Ovary (tissue), 9 donors: ENCODE results near the gene CMC1. TPM values are rescaled to one million over a fixed set of nuclear protein-coding genes. Genes with fewer than 3 reads are reported as not detected.

Source experiments
- DNase-seq, 5 donors: peaks; one replicate each; pipeline ENCODE4 v3.0.0-alpha.2; 2019 to 2020
- H3K27ac ChIP-seq, 2 donors: fragments of 200-600 bp; one replicate each; pipeline versions ENCODE4 v1.5.1 to v1.8.0; 2019 to 2022
- H3K27me3 ChIP-seq: fragments of 200-600 bp; one replicate; pipeline ENCODE4 v1.8.0; 2022
- H3K36me3 ChIP-seq: fragments of 200-600 bp; sonication (generic); one replicate; pipeline ENCODE4 v1.5.1; 2019
- H3K4me1 ChIP-seq: one replicate; pipeline ENCODE4 v1.8.1; 2013; ENCODE audit warnings: mild to moderate bottlenecking, moderate library complexity; ENCODE audit not compliant: insufficient read depth
- H3K4me3 ChIP-seq: fragments of 200-600 bp; sonication (generic); one replicate; pipeline ENCODE4 v1.5.1; 2017
- H3K9me3 ChIP-seq, 2 donors: fragments of 200-600 bp in 1 of 2; sonication (generic) in 1 of 2; one replicate each; pipeline versions ENCODE4 v1.5.1 to v1.8.1; 2013 to 2019; ENCODE audit warnings: mild to moderate bottlenecking in 1 of 2, moderate library complexity in 1 of 2
- CTCF ChIP-seq, 3 donors: fragments of 450-650 bp in 2 of 3; fragments of 200-600 bp in 1 of 3; IDR thresholded peaks; one replicate each; pipeline versions ENCODE4 v1.5.1 to v1.8.0; 2016 to 2022; ENCODE audit warnings: antibody characterized with exemption in 3 of 3, mild to moderate bottlenecking in 1 of 3
- EP300 ChIP-seq: sonication (generic); formaldehyde crosslinking; IDR thresholded peaks from one replicate; pipeline ENCODE4 v1.6.1; 2017; ENCODE audit warnings: antibody characterized with exemption
- POLR2A ChIP-seq: fragments of 450-650 bp; IDR thresholded peaks from one replicate; pipeline ENCODE4 v1.6.1; 2017; ENCODE audit warnings: antibody characterized with exemption, mild to moderate bottlenecking, moderate library complexity
- WGBS, 3 donors: extraction: QIAGEN DNeasy Blood & Tissue Kit in 1 of 3; methylation state at CpG; one replicate each; pipeline versions ENCODE4 v1.1.5 to v1.1.7; 2013 to 2017; 5-methylcytosine and 5-hydroxymethylcytosine counted together
- intact Hi-C, 4 donors: fragments of 100-400 bp; cut with DNase I; formaldehyde crosslinking; loops; one replicate each; pipeline versions ENCODE4 v1.11.0 to v1.15.1; 2022 to 2023
- polyA plus RNA-seq, 2 donors: library from polyadenylated mRNA; stranded (reverse); fragments of 200-250 nt in 1 of 2; fragments of 350-450 nt in 1 of 2; fragmentation: Illumina TruSeq in 1 of 2; extraction: RNeasy Lipid Tissue Mini Kit (QIAGEN cat#74804) in 1 of 2; gene quantifications; one replicate each; pipeline ENCODE4 v1.2.3, GENCODE V29; 2013 to 2014
- total RNA-seq, 7 donors: library from RNA; depleted of rRNA in 2 of 7; stranded (reverse); fragments of >200 nt in 2 of 7; fragmentation: NEBNext Ultra II Directional in 3 of 7; extraction: Animal tissue kit (Norgen Biotek cat#: 25700) in 3 of 7; gene quantifications; one replicate each; pipeline versions ENCODE4 v1.1.0 to v1.2.4, GENCODE V29; 2016 to 2023
- donor health status: DM: no; HTN: no; CAD: no; lungs with moderate emphysema.
- donor health status: DM: no; HTN: no; CAD: no.
- donor health status: Bipolar disorder and iron deficiency.
- donor health status: DM: yes; HTN: yes; CAD: no.
- donor health status: DM: no; HTN: no; CAD: no.
- donor health status: DM: yes; HTN: yes; CAD: no.

Gene CMC1
- total and polyA plus RNA-seq, 9 donors: 10.3 to 22.2 (median 13.4) TPM

GRCh38 chr3:28226020-28226419 lies 15.4 kb upstream of the CMC1 start:
- no peak overlapping the region for H3K4me3 ChIP-seq
- no peaks in the 10 kb centered on the region for H3K4me1 ChIP-seq
- TF ChIP-seq CTCF (IDR thresholded peaks at IDR 0.05) (no peak), POLR2A (no peak), EP300 (no peak)
- H3K36me3 ChIP-seq: no peaks in the 10 kb centered on the region
- no peak overlapping the region for H3K27ac ChIP-seq
- no peaks in the 10 kb centered on the region for H3K27me3 ChIP-seq
- no peaks in the 10 kb centered on the region for H3K9me3 ChIP-seq
- 92 to 94% (median 93%) methylated on average over 3 of the region's 3 CpGs for WGBS, 3 donors
- no peak for DNase-seq
- intact Hi-C loops: no loop called here

DNA sequence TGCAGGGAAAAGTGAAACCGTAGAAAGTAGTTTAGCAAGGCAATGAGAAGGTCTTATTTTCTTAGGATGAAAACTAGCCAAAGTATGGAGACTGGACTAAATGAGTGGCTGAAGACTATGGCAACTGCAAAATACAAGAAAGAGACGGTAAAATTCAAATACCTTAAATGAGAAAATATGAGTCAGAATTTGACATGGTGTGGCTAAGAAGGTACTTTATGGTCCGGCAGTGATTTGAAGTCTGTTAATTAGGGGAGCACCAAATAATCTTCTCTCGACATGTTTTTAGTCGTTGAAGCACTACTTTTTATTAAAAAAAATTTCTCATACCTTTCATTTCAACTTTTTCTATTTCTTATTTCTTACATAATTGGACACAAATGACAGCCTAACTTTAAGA lies 12.8 kb upstream of the CMC1 start:
- no peaks in the 10 kb centered on the region for H3K9me3 ChIP-seq
- 92 to 94% (median 92%) methylated on average over 5 of the region's 5 CpGs for WGBS, 3 donors
- intact Hi-C loops: no loop called here
- DNase-seq: no peak
- H3K27me3 ChIP-seq: no peaks in the 10 kb centered on the region
- H3K36me3 ChIP-seq: no peaks in the 10 kb centered on the region
- H3K27ac ChIP-seq: no peak overlapping the region
- no peaks in the 10 kb centered on the region for H3K4me1 ChIP-seq
- no peak for TF ChIP-seq POLR2A
- TF ChIP-seq EP300: no peak
- TF ChIP-seq CTCF (IDR thresholded peaks at IDR 0.05): no peak
- no peak overlapping the region for H3K4me3 ChIP-seq

DNA sequence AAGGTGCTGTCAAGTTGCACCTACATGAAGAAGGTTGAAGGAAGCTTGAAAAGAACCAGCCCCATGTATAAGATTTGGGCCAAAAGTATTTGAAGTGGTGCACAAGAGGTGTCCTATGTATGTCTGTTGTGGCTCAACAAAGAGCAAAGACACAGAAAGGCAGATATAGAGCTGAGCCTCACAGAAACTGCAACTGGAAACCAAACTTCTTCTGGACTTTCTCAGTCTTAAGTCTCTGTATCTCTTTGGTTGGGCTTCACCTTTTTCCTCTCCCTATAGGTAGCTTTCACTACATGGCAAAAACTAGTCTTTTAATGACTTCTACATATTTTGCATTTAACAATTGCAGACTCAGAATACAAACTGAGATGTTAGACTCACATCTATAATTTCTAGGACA lies 8.8 kb upstream of the CMC1 start:
- intact Hi-C loops: no loop called here
- H3K27ac ChIP-seq: no peak overlapping the region
- DNase-seq: no peak

DNA sequence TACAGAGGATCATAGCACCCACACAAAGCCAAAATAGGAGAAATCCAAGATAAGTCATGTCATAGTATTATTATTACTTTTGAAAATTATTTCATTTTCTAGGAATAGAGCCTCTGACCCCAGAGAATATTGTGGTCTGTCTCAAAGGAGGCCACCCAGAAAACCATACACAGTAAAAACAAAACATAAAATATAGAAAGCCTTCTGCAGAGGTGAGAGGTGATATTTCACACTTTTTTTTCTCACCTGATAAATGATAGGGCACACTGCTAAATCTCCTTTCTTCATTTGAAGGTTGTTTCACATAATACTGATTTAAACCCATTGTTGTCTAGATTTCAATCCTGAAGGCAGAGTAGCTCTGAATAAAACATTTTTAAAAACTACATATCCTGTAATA lies 7.0 kb upstream of the CMC1 start:
- no peaks in the 10 kb centered on the region for H3K27me3 ChIP-seq
- DNase-seq: no peak
- H3K36me3 ChIP-seq: no peaks in the 10 kb centered on the region
- H3K4me3 ChIP-seq: no peak overlapping the region
- intact Hi-C loops: no loop called here
- H3K9me3 ChIP-seq: no peaks in the 10 kb centered on the region
- TF ChIP-seq CTCF (IDR thresholded peaks at IDR 0.05): no peak
- TF ChIP-seq EP300: no peak
- no peak for TF ChIP-seq POLR2A
- H3K27ac ChIP-seq: no peak overlapping the region
- H3K4me1 ChIP-seq: no peaks in the 10 kb centered on the region

More for the DNA sequence above, 8.8 kb upstream of the CMC1 start:
- TF ChIP-seq CTCF (IDR thresholded peaks at IDR 0.05) (no peak), POLR2A (no peak), EP300 (no peak)
- Histone ChIP-seq H3K27me3 (no peaks in the 10 kb centered on the region), H3K4me3 (no peak overlapping the region), H3K9me3 (no peaks in the 10 kb centered on the region), H3K4me1 (no peaks in the 10 kb centered on the region), H3K36me3 (no peaks in the 10 kb centered on the region)

- H3K27ac ChIP-seq: no peak overlapping the region
- no peaks in the 10 kb centered on the region for H3K9me3 ChIP-seq
- WGBS, 3 donors: 46 to 79% (median 78%) methylated on average over 3 of the region's 3 CpGs
- intact Hi-C loops: no loop called here
- H3K4me3 ChIP-seq: no peak overlapping the region
- H3K27me3 ChIP-seq: no peaks in the 10 kb centered on the region
- TF ChIP-seq POLR2A (no peak), CTCF (IDR thresholded peaks at IDR 0.05) (no peak), EP300 (no peak)
- peaks cover 7% of the 10 kb centered on the region for H3K4me1 ChIP-seq
- H3K36me3 ChIP-seq: no peaks in the 10 kb centered on the region
- DNase-seq: no peak
Observed at GRCh38 chr3:28239108-28239507, 2.3 kb upstream of the CMC1 start.
